Caco-2 (cell line): ENCODE measurements around the gene ANKRD12. TPM values are rescaled to one million over a fixed set of nuclear protein-coding genes. Genes with fewer than 3 reads are reported as not detected.

Experiments used
- BruUV-seq: library from RNA; stranded (reverse); fragments of 400-500 nt; replicated peaks from 2 replicates; lab custom pipeline; 2021; lab: Mats Ljungman, UMichigan
- CTCF ChIA-PET: fragments of 300-600 bp; sonication (Branson Sonifier 250); formaldehyde crosslinking; loops from one replicate; lab custom pipeline; 2022; ENCODE audit warnings: antibody characterized with exemption; lab: Charles Lee
- POLR2A ChIA-PET: fragments of 300-600 bp; sonication (Branson Sonifier 250); formaldehyde crosslinking; loops from one replicate; lab custom pipeline; 2022; ENCODE audit warnings: antibody characterized with exemption; lab: Charles Lee
- DNase-seq, 2 experiments: peaks; one replicate each; pipeline versions ENCODE4 v3.0.0 to v3.0.0-alpha.2; 2020 to 2022
- H3K27me3 ChIP-seq: replicated peaks from 2 replicates; pipeline ENCODE4 v1.6.0; 2011; ENCODE audit warnings: low read length; ENCODE audit not compliant: control insufficient read depth, insufficient read depth
- H3K36me3 ChIP-seq: 2 replicates; pipeline ENCODE4 v1.5.1; 2011; ENCODE audit warnings: low read length; ENCODE audit not compliant: control insufficient read depth, insufficient read depth
- H3K4me1 ChIP-seq: fragments of 250-450 bp; sonication (Bioruptor Pico); 2 replicates; pipeline ENCODE4 v1.5.1; 2020; ENCODE audit warnings: mild to moderate bottlenecking
- H3K4me3 ChIP-seq: 2 replicates; pipeline ENCODE4 v1.5.1; 2011; ENCODE audit warnings: low read depth, mild to moderate bottlenecking, control low read depth, low read length
- H3K9me3 ChIP-seq: fragments of 250-450 bp; sonication (Bioruptor Pico); 2 replicates; pipeline ENCODE4 v1.5.1; 2020; ENCODE audit warnings: mild to moderate bottlenecking, moderate library complexity
- H3K27ac Mint-ChIP-seq: one replicate; pipeline ENCODE4 v1.8.0; 2022; ENCODE audit warnings: mixed read lengths; ENCODE audit not compliant: unreplicated experiment
- H3K27me3 Mint-ChIP-seq: one replicate; pipeline ENCODE4 v1.8.0; 2022; ENCODE audit warnings: mixed read lengths; ENCODE audit not compliant: insufficient read depth, unreplicated experiment
- H3K36me3 Mint-ChIP-seq: one replicate; pipeline ENCODE4 v1.8.0; 2022; ENCODE audit warnings: mild to moderate bottlenecking, mixed read lengths; ENCODE audit not compliant: insufficient read depth, unreplicated experiment
- H3K4me1 Mint-ChIP-seq: one replicate; pipeline ENCODE4 v1.8.0; 2022; ENCODE audit warnings: low read depth, mixed read lengths; ENCODE audit not compliant: unreplicated experiment
- H3K4me3 Mint-ChIP-seq: one replicate; pipeline ENCODE4 v1.8.0; 2022; ENCODE audit warnings: mild to moderate bottlenecking, moderate library complexity, mixed read lengths; ENCODE audit not compliant: unreplicated experiment
- H3K9me3 Mint-ChIP-seq: one replicate; pipeline ENCODE4 v1.8.0; 2022; ENCODE audit warnings: mixed read lengths; ENCODE audit not compliant: unreplicated experiment
- CTCF ChIP-seq, 2 experiments: fragments of 200-600 bp in 1 of 2; IDR thresholded peaks; 1 replicate in 1 of 2; 2 replicates in 1 of 2; pipeline versions ENCODE4 v1.5.1 to v1.8.0; 2011 to 2022; ENCODE audit warnings: antibody characterized with exemption in 1 of 2, control low read depth in 1 of 2, inconsistent platforms in 1 of 2, low read depth in 1 of 2, low read length in 1 of 2, mild to moderate bottlenecking in 1 of 2, moderate library complexity in 1 of 2; ENCODE audit not compliant: insufficient read depth in 1 of 2, severe bottlenecking in 1 of 2, unreplicated experiment in 1 of 2
- intact Hi-C: fragments of 100-400 bp; cut with micrococcal nuclease; formaldehyde crosslinking; loops from one replicate; pipeline ENCODE4 v1.10.0; 2022; ENCODE audit not compliant: unreplicated experiment
- total RNA-seq: library from RNA; stranded (reverse); gene quantifications from 2 replicates; pipeline ENCODE4 v1.2.3, GENCODE V29; 2022

Gene ANKRD12
- total RNA-seq, 1 experiment from 2014 or later, result 33.2 TPM

GRCh38 chr18:9117980-9118841, 18.4 kb upstream of the ANKRD12 start:
- no peak overlapping the region for H3K27ac Mint-ChIP-seq
- H3K9me3 Mint-ChIP-seq, result no peaks in the 10 kb centered on the region
- Histone ChIP-seq H3K4me1 (peaks cover 6% of the 10 kb centered on the region; the same call in 1 of the 2 replicates), H3K27me3 (no peaks in the 10 kb centered on the region), H3K9me3 (no peaks in the 10 kb centered on the region), H3K36me3 (no peaks in the 10 kb centered on the region), H3K4me3 (no peak overlapping the region)
- no peaks in the 10 kb centered on the region for H3K27me3 Mint-ChIP-seq
- H3K36me3 Mint-ChIP-seq, result peaks cover 56% of the 10 kb centered on the region
- H3K4me1 Mint-ChIP-seq, result peaks cover 12% of the 10 kb centered on the region
- H3K4me3 Mint-ChIP-seq, result no peak overlapping the region
- TF ChIP-seq CTCF (IDR thresholded peaks at IDR 0.05; ENCODE audit: insufficient read depth in 1 of 2, low read depth in 1 of 2, low read length in 1 of 2, severe bottlenecking in 1 of 2, unreplicated experiment in 1 of 2), result no peak
- no TSS peak for BruUV-seq
- POLR2A ChIA-PET, result no interaction called here
- no peak for DNase-seq
- intact Hi-C loops, result no loop called here
- CTCF ChIA-PET, result no interaction called here

GRCh38 chr18:9120796-9121195, 15.8 kb upstream of the ANKRD12 start:
- H3K4me3 ChIP-seq, result no peak overlapping the region
- peaks cover 6% of the 10 kb centered on the region; the same call in 1 of the 2 replicates for H3K4me1 ChIP-seq
- H3K36me3 ChIP-seq, result no peaks in the 10 kb centered on the region
- H3K27ac Mint-ChIP-seq, result no peak overlapping the region
- peaks cover 11% of the 10 kb centered on the region for H3K4me1 Mint-ChIP-seq
- H3K27me3 Mint-ChIP-seq, result no peaks in the 10 kb centered on the region
- DNase-seq, result no peak
- ChIA-PET CTCF (no interaction called here), POLR2A (no interaction called here)
- H3K9me3 ChIP-seq, result no peaks in the 10 kb centered on the region
- H3K36me3 Mint-ChIP-seq, result peaks cover 71% of the 10 kb centered on the region
- intact Hi-C loops, result no loop called here
- H3K4me3 Mint-ChIP-seq, result no peak overlapping the region
- BruUV-seq, result no TSS peak
- no peak for TF ChIP-seq CTCF (IDR thresholded peaks at IDR 0.05; ENCODE audit: insufficient read depth in 1 of 2, low read depth in 1 of 2, low read length in 1 of 2, severe bottlenecking in 1 of 2, unreplicated experiment in 1 of 2)
- no peaks in the 10 kb centered on the region for H3K9me3 Mint-ChIP-seq
- no peaks in the 10 kb centered on the region for H3K27me3 ChIP-seq

GRCh38 chr18:9123520-9123919, 13.1 kb upstream of the ANKRD12 start:
- no peak for TF ChIP-seq CTCF (IDR thresholded peaks at IDR 0.05; ENCODE audit: insufficient read depth in 1 of 2, low read depth in 1 of 2, low read length in 1 of 2, severe bottlenecking in 1 of 2, unreplicated experiment in 1 of 2)
- ChIA-PET POLR2A (no interaction called here), CTCF (no interaction called here)
- Mint-ChIP-seq H3K4me1 (no peaks in the 10 kb centered on the region), H3K36me3 (peaks cover 74% of the 10 kb centered on the region), H3K4me3 (no peak overlapping the region), H3K27me3 (no peaks in the 10 kb centered on the region), H3K9me3 (no peaks in the 10 kb centered on the region), H3K27ac (no peak overlapping the region)
- Histone ChIP-seq H3K36me3 (peaks cover 1% of the 10 kb centered on the region; the same call in 1 of the 2 replicates), H3K27me3 (no peaks in the 10 kb centered on the region), H3K4me1 (no peaks in the 10 kb centered on the region), H3K4me3 (no peak overlapping the region), H3K9me3 (no peaks in the 10 kb centered on the region)
- DNase-seq, result no peak
- intact Hi-C loops, result no loop called here
- no TSS peak for BruUV-seq
